KMS-11 (cell line): ENCODE measurements around the gene C19orf25.

Experiments used
- H2AFZ ChIP-seq: fragments of 200-600 bp; sonication (generic); 2 replicates; pipeline ENCODE4 v1.6.1; 2016; ENCODE audit warnings: antibody characterized with exemption, mixed run types, low read depth
- H3K27ac ChIP-seq: fragments of 200-600 bp; sonication (generic); 2 replicates; pipeline ENCODE4 v1.6.1; 2016; ENCODE audit warnings: mild to moderate bottlenecking, mixed run types
- H3K27me3 ChIP-seq: fragments of 200-600 bp; sonication (generic); 2 replicates; pipeline ENCODE4 v1.6.1; 2017; ENCODE audit warnings: mild to moderate bottlenecking, low read depth, mixed run types, moderate library complexity; ENCODE audit not compliant: insufficient read depth
- H3K36me3 ChIP-seq: fragments of 200-600 bp; sonication (generic); 2 replicates; pipeline ENCODE4 v1.6.1; 2017; ENCODE audit warnings: mild to moderate bottlenecking, mixed run types; ENCODE audit not compliant: insufficient read depth
- H3K4me1 ChIP-seq: fragments of 200-600 bp; sonication (generic); 2 replicates; pipeline ENCODE4 v1.6.1; 2016; ENCODE audit warnings: mild to moderate bottlenecking, low read depth, mixed run types; ENCODE audit not compliant: poor library complexity, severe bottlenecking
- H3K4me2 ChIP-seq: fragments of 200-600 bp; sonication (generic); 2 replicates; pipeline ENCODE4 v1.7.0; 2016; ENCODE audit warnings: mild to moderate bottlenecking, mixed run types
- H3K4me3 ChIP-seq: fragments of 200-600 bp; sonication (generic); IDR thresholded peaks from 2 replicates; pipeline ENCODE4 v1.6.1; 2017; ENCODE audit warnings: low read depth, low read length, mixed read lengths; ENCODE audit not compliant: insufficient read depth
- H3K79me2 ChIP-seq: fragments of 200-600 bp; sonication (generic); 2 replicates; pipeline ENCODE4 v1.6.1; 2016; ENCODE audit warnings: low read depth, mixed run types; ENCODE audit not compliant: insufficient read depth
- H3K9ac ChIP-seq: fragments of 200-600 bp; sonication (generic); 2 replicates; pipeline ENCODE4 v1.6.1; 2016; ENCODE audit warnings: mild to moderate bottlenecking, mixed run types
- H4K20me1 ChIP-seq: fragments of 200-600 bp; sonication (generic); 2 replicates; pipeline ENCODE4 v1.6.1; 2016; ENCODE audit warnings: mild to moderate bottlenecking, mixed run types; ENCODE audit not compliant: insufficient read depth
- CTCF ChIP-seq: fragments of 200-600 bp; sonication (generic); conservative IDR thresholded peaks from 2 replicates; pipeline ENCODE4 v1.6.1; 2017; ENCODE audit warnings: low read depth, mild to moderate bottlenecking, antibody characterized with exemption, low read length, moderate library complexity, mixed read lengths

Gene C19orf25

GRCh38 chr19:1513499-1514294 is 34.7 kb upstream of the C19orf25 start:
- Histone ChIP-seq H3K9ac (no peak overlapping the region), H4K20me1 (no peaks in the 10 kb centered on the region), H3K79me2 (no peaks in the 10 kb centered on the region), H3K27ac (no peak overlapping the region), H3K36me3 (no peaks in the 10 kb centered on the region), H2AFZ (0 out of 2 replicates have a peak overlapping the region, but pooled peaks have one; percentile 34), H3K4me2 (no peak overlapping the region), H3K27me3 (peaks cover 49% of the 10 kb centered on the region), H3K4me3 (no peak overlapping the region), H3K4me1 (peaks cover 6% of the 10 kb centered on the region)
- peak; percentile 74 for TF ChIP-seq CTCF

GRCh38 chr19:1512671-1513498 is 33.9 kb upstream of the C19orf25 start, which contains the start of gene ADAMTSL5:
Gene ADAMTSL5, minus strand, starts transcription at chr19:1513019. Its CDS starts 2,076 bp downstream, at chr19:1510943.
- Histone ChIP-seq H3K79me2 (no peaks in the 10 kb centered on the region), H4K20me1 (no peaks in the 10 kb centered on the region), H3K27me3 (peaks cover 42% of the 10 kb centered on the region), H3K4me2 (peak within 1 kb of the TSS; percentile 67), H3K36me3 (no peaks in the 10 kb centered on the region), H3K27ac (no peak within 1 kb of the TSS), H3K9ac (no peak within 1 kb of the TSS), H3K4me3 (no peak within 1 kb of the TSS), H3K4me1 (peaks cover 6% of the 10 kb centered on the region), H2AFZ (peak within 1 kb of the TSS; percentile 44; the same call in 1 of the 2 replicates)
- no peak for TF ChIP-seq CTCF

- H3K79me2 ChIP-seq, result no peaks in the 10 kb centered on the region
- no peak for TF ChIP-seq CTCF
- no peak overlapping the region for H2AFZ ChIP-seq
- H3K27me3 ChIP-seq, result peaks cover 44% of the 10 kb centered on the region
- H3K4me2 ChIP-seq, result peak overlapping the region; percentile 67; the same call in 1 of the 2 replicates
- no peak overlapping the region for H3K4me3 ChIP-seq
- H3K27ac ChIP-seq, result no peak overlapping the region
- no peaks in the 10 kb centered on the region for H4K20me1 ChIP-seq
- H3K36me3 ChIP-seq, result no peaks in the 10 kb centered on the region
- H3K4me1 ChIP-seq, result peaks cover 6% of the 10 kb centered on the region
- no peak overlapping the region for H3K9ac ChIP-seq
Observed at GRCh38 chr19:1511318-1512317, 32.6 kb upstream of the C19orf25 start.

GRCh38 chr19:1510807-1511206 is 31.8 kb upstream of the C19orf25 start:
- Histone ChIP-seq H3K79me2 (no peaks in the 10 kb centered on the region), H3K4me2 (no peak overlapping the region), H3K4me3 (no peak overlapping the region), H3K27ac (no peak overlapping the region), H3K9ac (no peak overlapping the region), H2AFZ (no peak overlapping the region), H3K27me3 (peaks cover 50% of the 10 kb centered on the region), H3K36me3 (no peaks in the 10 kb centered on the region), H4K20me1 (no peaks in the 10 kb centered on the region), H3K4me1 (peaks cover 6% of the 10 kb centered on the region)
- no peak for TF ChIP-seq CTCF
